Left forelimb (tissue), 1 donor: Measurements from ENCODE around the gene NPC1.

ENCODE experiments used
- DNase-seq: peaks from one replicate; pipeline ENCODE4 v3.0.0-alpha.2; 2018; ENCODE audit warnings: low spot score

The NPC1 gene

DNA sequence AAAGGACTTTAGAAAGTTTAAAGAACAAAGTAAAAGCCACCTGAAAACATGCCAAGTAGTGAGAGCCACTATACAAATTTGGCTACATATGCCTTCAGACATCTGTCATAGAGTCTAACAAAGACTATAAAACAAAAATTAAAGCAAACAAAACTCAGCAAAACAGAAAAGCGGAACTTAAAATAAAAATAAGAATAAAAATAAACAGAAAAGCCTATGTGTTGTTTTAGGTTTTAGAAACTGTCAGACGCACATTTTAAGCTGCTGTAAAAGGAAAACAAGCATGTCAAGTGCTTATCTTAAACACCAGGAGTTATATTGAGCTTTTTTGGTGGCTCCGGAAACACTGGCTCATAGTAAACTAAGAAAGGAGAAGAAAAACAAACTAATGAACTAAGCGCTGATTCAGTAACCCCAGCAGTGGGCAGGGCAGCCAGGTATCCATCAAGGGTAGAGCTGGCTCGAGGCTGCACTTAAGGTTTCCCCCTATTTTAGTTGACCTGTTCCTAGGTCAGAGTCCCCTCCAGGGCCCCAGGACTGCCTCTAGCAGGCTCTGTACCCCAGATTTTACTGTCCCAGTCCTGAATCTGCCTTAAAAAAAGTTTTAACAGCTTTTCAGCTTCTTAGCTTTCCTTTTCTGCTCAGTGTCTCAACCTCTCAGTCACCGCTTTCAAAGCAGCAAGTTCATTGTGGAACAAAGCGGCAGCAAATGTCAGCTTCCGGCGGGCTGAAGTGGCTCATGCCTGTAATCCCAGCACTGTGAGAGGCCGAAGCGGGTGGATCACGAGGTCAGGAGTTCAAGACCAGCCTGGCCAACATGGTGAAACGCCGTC, 98.4 kb downstream of the NPC1 start:
- DNase-seq, result no peak

DNA sequence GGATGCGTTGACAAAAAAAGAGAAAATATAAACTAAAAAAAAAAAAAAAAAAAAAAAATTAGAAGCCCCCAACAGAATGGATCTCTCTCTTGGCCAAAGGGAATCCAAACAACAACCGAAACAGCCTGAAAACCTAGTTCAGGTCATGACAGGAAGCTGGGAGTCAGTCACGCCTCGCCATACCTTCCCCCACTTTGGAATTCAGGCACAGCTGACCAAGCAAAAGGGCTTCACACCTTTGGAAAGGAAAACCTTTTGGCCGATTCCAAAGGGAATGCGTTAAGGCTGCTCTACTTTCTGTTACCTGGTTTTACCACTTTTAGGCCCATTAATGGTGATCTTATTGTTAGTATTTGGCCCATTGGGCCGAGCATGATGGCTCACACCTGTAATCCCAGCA, 100.9 kb downstream of the NPC1 start:
- no peak for DNase-seq

DNA sequence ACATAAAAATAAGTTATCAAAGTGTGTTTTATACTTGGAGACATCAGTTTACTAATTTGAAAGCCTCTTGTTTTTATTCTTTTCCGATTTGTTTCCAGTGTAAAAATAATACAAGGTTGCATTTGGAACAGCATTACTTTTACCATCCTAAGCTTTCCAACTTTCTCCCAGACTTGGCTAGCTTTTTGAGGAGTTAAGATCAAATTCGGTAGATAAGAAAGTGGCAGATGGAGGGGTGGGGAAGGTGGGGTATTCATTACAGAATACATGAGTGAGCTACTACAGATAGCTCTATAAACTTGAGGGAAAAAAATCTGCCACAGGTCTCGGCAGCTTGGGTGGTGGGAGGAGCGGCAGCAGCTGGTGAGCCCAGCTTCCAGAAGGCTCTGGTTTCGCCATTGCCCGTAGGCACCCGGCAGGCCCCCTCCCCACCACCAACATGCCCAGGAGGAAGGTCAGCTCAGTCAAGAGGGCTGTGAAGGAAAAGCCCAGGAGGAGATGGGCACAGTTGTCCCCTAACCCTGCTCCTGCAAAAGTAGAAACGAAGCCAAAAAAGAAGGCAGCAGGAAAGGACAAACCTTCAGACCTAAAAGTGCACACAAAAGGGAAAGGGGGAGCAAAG, 101.6 kb downstream of the NPC1 start:
- no peak for DNase-seq
